SIG-M5 treated with dmso at 0.1 percent for 504 hours (cell line): ENCODE measurements around the gene PTPN14.

Experiments used
- DNase-seq: peaks from one replicate; lab custom pipeline; 2025; ENCODE audit not compliant: unreplicated experiment; lab: John Stamatoyannopoulos, UW

The PTPN14 gene

GRCh38 chr1:214342525-214342924 is 208.9 kb downstream of the PTPN14 start:
- DNase-seq = no peak

DNA sequence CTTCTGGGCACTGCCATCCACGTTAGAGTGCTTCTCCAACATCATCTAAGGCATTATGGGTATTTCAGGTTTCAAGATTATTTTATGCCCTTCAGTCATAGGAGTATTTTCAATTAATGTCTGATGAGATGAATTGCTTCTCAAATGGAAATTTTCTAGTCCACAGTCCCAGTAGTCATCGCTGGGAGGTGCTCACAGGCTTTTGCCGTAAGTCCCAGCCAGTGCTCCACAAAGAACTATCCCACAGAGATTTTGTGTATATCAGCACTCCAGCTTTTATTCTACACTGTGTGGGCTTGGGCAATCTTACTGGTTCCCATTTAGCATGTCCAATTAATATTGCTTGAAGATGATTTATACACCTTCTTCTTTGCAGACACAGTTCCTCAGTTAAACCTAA is 209.5 kb downstream of the PTPN14 start:
- DNase-seq = no peak

DNA sequence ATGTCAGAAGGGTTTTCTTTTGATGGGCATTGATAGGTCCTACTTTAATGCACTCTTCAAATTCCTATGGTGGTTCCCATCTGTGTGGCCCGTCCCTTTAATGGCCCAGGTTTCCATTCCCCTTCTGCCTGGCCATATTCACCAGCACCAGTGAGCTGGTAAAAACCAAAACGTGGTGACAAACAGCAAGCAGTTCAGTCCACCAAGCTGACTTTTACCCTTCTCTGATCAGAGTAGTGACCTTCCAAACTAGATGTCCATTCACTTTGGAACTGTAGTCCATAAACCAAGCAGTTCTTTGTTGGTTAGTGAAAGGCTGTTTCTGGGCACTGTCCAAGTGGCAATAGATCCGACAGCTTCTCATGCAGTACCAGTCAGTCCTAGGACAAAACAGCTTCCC is 209.9 kb downstream of the PTPN14 start:
- DNase-seq = no peak

DNA sequence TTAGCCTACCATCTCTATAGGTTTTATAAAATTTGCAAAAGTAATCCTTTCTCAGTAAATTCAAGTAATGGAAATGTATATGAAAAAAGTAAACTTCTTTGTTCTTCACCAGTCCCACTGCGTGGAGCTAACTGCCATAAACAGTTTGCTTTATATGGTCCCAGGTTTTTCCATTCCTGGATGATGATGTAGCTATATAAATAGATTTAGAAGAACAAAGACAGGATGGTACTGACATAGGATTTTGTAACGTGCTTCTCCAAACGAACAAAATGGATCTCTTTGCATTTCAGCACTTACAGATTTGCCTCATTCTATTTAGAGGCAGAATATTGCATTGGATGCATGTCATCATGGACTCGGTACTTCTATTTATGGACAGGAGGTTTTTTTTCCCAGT is 213.2 kb downstream of the PTPN14 start:
- no peak for DNase-seq

GRCh38 chr1:214337511-214337910 is 213.9 kb downstream of the PTPN14 start:
- DNase-seq = no peak

DNA sequence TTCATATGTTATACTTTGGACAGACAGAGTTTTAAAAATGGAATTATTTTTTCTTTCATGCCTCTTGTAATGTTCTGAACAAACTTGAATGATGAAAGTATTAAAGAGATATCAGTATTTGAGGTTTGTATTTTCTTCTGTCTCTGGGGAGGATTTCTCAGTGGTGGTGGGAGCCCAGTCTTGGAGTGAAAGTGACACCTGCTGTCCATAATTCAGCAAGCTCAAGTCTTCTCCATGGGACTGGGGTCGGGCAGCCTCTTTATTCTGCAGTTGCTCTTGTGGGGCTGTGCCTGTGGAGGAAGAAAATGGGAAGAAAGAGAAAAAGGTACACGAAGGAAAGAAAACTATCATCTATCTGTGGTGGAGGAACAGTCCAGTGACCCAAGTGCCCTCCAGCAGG is 214.4 kb downstream of the PTPN14 start:
- DNase-seq = no peak

GRCh38 chr1:214335567-214335966 is 215.8 kb downstream of the PTPN14 start:
- DNase-seq = no peak

- peak; percentile 42 for DNase-seq
Measured at GRCh38 chr1:214332946-214333798, 218.2 kb downstream of the PTPN14 start.

DNA sequence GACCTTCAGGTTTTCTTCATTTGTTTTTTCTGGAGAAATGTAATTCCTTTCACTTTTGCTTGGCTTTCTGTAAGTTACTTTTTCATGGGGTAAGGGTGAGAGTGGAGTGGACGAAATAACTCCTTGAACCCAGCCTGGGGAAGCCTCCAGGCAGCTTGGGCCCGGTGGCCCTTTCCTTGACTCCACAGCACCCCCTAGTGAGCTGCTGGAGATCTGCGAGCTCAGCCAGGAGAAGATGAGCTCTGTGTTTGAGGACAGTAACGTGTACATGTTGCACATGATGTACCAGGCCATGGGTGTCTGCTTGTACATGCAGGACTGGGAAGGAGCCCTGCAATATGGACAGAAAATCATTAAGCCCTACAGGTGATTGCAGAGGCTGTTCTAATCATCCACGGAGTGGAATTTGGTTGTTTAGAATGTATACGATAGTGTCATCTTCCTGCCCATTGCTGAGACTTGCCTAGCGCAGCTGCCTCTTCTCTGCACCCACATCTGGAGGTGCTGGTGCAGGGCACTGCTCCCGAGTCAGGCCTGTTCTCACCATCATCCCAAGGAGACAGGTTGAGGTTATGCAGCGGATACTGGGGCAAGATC is 219.5 kb downstream of the PTPN14 start:
- DNase-seq = peak; percentile 57

DNA sequence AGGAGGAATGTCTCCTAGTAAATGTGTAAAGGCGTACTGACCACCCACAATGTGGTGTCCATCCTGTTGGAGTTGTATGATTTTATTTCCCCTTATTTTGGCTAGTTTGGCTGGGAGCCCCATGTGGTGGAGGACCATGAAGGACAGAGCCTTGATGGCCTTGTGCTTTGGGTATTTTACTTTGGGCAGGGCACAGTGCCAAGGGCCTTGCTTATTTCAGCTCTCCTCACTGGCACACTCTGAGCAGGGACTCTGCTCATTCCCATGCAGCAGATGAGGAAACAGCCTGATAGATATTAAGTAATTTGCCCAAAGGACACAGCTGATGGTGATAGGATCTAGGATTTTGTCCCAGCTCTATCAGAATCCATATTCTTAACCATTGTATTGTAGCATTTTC is 220.2 kb downstream of the PTPN14 start:
- no peak for DNase-seq

GRCh38 chr1:214330715-214331114 is 220.7 kb downstream of the PTPN14 start:
- DNase-seq = no peak

DNA sequence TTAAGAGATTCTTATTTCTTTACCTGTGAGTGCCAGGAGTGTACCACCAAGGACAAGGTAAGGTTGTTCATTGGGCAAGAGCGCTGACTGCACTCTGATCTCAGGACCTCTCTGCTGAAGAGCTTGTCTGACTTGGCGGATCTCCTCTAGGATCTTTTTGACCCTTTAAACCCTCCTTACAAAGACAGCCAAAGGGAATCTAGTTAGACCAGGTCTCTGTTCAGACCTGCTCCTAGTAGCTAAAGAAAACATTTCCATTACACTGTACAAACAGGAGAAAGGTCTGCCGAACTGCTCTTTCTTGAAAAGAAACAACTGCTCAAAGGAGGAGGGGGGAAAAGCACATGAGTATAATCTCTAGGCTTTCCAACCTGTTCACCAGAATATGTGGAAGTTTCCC is 221.2 kb downstream of the PTPN14 start:
- DNase-seq = no peak

- DNase-seq = no peak
Measured at GRCh38 chr1:214329470-214330220, 221.8 kb downstream of the PTPN14 start.

- DNase-seq = peak; percentile 70
Measured at GRCh38 chr1:214328770-214329469, 222.5 kb downstream of the PTPN14 start.

DNA sequence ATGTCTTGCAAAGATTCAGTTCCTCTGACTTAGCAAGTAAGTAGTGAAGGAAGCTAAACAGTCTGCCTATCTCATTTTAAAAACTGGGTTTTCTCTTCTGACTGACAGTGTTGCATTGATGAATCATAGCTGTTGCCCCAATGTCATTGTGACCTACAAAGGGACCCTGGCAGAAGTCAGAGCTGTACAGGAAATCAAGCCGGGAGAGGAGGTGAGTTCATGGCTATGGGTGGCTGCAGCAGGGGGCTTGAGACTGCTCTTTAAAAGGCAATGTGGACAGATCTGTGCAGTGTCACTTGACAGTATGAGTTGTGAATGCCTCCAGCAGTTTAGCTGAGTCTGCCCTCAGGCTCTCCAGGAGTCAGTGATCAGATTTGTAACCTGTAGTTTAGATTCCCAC is 223.9 kb downstream of the PTPN14 start:
- no peak for DNase-seq

DNA sequence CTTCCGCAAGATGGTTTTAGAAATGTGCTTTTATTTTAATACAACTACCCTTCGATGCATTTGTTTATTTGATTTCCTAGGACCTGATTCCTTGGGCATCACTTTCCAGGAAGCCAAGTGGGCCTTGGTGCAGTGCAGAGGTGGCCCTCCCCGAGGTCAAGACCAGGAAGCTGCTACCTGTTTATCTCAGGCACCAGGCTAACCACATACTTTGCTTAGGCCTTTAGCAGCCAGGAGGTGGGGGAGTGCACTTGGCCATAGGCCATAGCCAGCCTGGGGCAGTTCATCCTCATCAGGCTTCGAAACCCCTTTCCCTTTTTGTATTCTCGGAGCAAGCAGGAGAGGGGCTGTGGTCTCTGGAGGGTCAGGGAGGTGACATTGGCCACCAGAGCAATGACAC is 225.0 kb downstream of the PTPN14 start:
- DNase-seq = no peak

DNA sequence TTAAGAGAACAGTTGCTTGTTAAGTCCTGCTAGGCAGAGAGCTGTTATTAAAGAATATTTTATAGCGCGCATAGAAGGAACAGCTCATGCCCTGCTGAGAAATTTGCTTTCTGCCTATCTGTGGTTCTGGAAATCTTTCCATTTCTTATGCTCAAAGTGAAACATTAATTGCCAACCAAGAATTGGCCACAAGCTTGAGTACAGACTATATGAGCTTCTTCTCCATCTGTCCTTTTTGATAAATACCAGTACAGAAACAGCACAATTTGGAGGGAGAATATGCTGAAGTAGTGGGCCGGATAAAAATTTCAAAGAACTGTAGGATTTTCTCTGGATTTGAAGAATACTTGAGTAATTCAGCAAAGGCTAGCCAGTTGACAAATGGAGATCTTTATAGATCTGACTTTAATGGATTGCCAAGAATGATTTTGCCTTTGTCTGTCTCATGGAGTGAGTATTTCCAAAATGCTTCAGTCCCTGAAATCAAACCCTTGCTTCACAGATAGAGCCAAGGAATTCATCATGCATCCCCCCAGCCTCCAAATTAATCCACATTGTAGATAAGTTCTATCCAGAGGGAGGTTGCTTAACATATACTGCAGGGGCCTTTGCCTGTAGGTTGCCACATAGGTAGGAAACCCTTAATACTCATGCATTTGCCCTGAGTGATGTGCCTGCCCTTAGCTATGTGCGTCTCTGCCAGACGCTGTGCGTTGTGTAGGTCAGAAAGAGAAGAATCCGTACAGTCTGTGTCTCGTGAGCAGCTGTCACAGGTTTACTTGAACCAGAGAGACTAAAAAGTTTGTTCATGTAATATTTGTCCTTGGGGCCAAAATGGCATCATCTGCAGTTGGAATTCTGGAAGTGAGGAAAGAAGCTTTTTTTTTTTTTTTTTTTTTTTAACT is 226.3 kb downstream of the PTPN14 start:
- no peak for DNase-seq

- no peak for DNase-seq
Measured at GRCh38 chr1:214321705-214322453, 229.5 kb downstream of the PTPN14 start.

DNA sequence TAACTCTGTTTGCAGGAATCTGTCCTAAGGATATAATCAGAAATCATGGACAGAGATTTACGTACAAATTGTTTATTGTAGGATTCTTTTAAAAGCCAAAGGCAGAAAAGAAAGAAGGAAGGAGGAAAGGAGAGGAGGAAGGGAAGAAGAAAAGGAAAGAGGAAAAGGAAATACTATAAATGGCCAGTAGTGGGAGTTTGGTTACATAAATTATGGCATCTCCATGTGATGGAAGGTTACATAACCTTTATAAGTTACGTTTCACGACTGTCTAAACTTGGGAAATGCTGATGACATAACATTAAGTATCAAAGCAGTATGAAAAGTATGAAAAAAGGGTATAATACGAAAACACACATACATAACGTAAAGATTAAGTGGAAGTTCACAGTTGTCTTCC is 231.5 kb downstream of the PTPN14 start:
- DNase-seq = peak; percentile 11
